Occipital lobe (tissue), 3 donors: ENCODE data around the gene SLC25A11. TPM values are rescaled to one million over a fixed set of nuclear protein-coding genes. Genes with fewer than 3 reads are reported as not detected.

ENCODE experiments used
- DNase-seq: peaks from one replicate; lab custom pipeline; 2025; lab: John Stamatoyannopoulos, UW
- small RNA-seq: library from RNA; depleted of rRNA; stranded (forward); fragments of <200 nt; gene quantifications from one replicate; pipeline ENCODE3, GENCODE V24; 2014
- total RNA-seq: library from RNA; depleted of rRNA; stranded (reverse); fragments of >200 nt; gene quantifications from one replicate; pipeline ENCODE4 v1.2.3, GENCODE V29; 2014

The SLC25A11 gene
- total RNA-seq, 1 donor from 2014 or later, result 44.6 TPM

GRCh38 chr17:4896332-4897197 lies 43.3 kb downstream of the SLC25A11 start:
- no peak for DNase-seq

- no peak for DNase-seq
Observed at GRCh38 chr17:4895657-4896331, 44.1 kb downstream of the SLC25A11 start.

GRCh38 chr17:4895121-4895520 lies 44.7 kb downstream of the SLC25A11 start:
- DNase-seq, result no peak

GRCh38 chr17:4893721-4894560 lies 45.9 kb downstream of the SLC25A11 start:
- DNase-seq, result no peak

- no peak for DNase-seq
Observed at GRCh38 chr17:4893272-4893671, 46.6 kb downstream of the SLC25A11 start.

GRCh38 chr17:4892499-4893221 lies 47.2 kb downstream of the SLC25A11 start:
- DNase-seq, result no peak

GRCh38 chr17:4891411-4892410 lies 48.1 kb downstream of the SLC25A11 start:
- no peak for DNase-seq

GRCh38 chr17:4887581-4887980 lies 52.3 kb downstream of the SLC25A11 start:
- DNase-seq, result no peak

Small RNA genes lying within 50 kb of the gene (small RNA-seq; reads per million reads assigned to genes)
- gene MIR6864 (0.09 reads per million), gene MIR6865 (not detected)

Other genes starting within 250 kb of the SLC25A11 start
- 33.5 TPM for gene PELP1, start 235.9 kb downstream of the SLC25A11 start, total RNA-seq
- gene ARRB2, start 229.4 kb downstream of the SLC25A11 start, total RNA-seq, result 10.5 TPM
- 5.6 TPM for gene MED11, start 208.6 kb downstream of the SLC25A11 start, total RNA-seq
- 0.31 TPM for gene ZMYND15, start 200.2 kb downstream of the SLC25A11 start, total RNA-seq
- gene CXCL16, start 200.1 kb downstream of the SLC25A11 start, total RNA-seq, result 1.2 TPM
- not detected for gene TM4SF5, start 168.2 kb downstream of the SLC25A11 start, total RNA-seq
- gene VMO1, start 153.7 kb downstream of the SLC25A11 start, total RNA-seq, result 0.62 TPM
- gene GLTPD2, start 151.1 kb downstream of the SLC25A11 start, total RNA-seq, result not detected
- 64.4 TPM for gene PSMB6, start 143.9 kb downstream of the SLC25A11 start, total RNA-seq
- gene PLD2, start 132.9 kb downstream of the SLC25A11 start, total RNA-seq, result 6.1 TPM
- gene MINK1, start 106.7 kb downstream of the SLC25A11 start, total RNA-seq, result 18.4 TPM
- gene C17orf107, start 40.5 kb downstream of the SLC25A11 start, total RNA-seq, result 6.9 TPM
- 0.62 TPM for gene CHRNE, start 36.9 kb downstream of the SLC25A11 start, total RNA-seq
- not detected for gene GP1BA, start 7.8 kb downstream of the SLC25A11 start, total RNA-seq
- 10.3 TPM for gene RNF167, start 222 bp upstream of the SLC25A11 start, total RNA-seq
- 53.0 TPM for gene PFN1, start 8.5 kb upstream of the SLC25A11 start, total RNA-seq
- gene ENO3, start 11.1 kb upstream of the SLC25A11 start, total RNA-seq, result 2.3 TPM
- 21.1 TPM for gene SPAG7, start 27.8 kb upstream of the SLC25A11 start, total RNA-seq
- gene CAMTA2, start 47.6 kb upstream of the SLC25A11 start, total RNA-seq, result 5.1 TPM
- gene INCA1, start 57.5 kb upstream of the SLC25A11 start, total RNA-seq, result 0.31 TPM
- 12.5 TPM for gene KIF1C, start 57.9 kb upstream of the SLC25A11 start, total RNA-seq
- gene SLC52A1, start 95.4 kb upstream of the SLC25A11 start, total RNA-seq, result not detected
- 9.8 TPM for gene ZFP3, start 138.4 kb upstream of the SLC25A11 start, total RNA-seq
- 14.3 TPM for gene ZNF232, start 171.8 kb upstream of the SLC25A11 start, total RNA-seq
- gene USP6, start 176.0 kb upstream of the SLC25A11 start, total RNA-seq, result 0.16 TPM